Measurements from ENCODE around the gene SLC41A1. TPM values are rescaled to one million over a fixed set of nuclear protein-coding genes. Genes with fewer than 3 reads are reported as not detected.

Gene SLC41A1
- total RNA-seq, 3 donors from 2014 or later: 2.1 to 25.0 (median 4.9) TPM

DNA sequence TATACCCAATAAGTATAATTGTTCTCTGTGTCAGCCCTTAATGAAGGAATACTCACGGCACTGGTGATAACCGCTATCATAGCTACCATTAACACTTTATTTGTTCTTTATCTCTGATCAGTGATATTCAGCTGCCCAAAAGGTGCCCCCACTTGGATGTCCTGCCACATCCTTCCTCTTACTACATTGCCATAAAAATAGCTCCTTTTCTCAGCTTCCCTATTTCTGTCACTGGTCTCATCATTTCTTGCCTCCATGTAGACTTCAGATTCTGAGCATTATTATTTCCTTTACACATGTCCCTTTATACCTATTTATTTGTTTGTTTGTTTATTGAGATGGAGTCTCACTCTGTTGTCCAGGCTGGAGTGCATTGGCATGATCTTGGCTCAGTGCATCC is 35.0 kb downstream of the SLC41A1 start:
- ATAC-seq (no peak), DNase-seq (no peak)
- TF ChIP-seq, protein P1, sequence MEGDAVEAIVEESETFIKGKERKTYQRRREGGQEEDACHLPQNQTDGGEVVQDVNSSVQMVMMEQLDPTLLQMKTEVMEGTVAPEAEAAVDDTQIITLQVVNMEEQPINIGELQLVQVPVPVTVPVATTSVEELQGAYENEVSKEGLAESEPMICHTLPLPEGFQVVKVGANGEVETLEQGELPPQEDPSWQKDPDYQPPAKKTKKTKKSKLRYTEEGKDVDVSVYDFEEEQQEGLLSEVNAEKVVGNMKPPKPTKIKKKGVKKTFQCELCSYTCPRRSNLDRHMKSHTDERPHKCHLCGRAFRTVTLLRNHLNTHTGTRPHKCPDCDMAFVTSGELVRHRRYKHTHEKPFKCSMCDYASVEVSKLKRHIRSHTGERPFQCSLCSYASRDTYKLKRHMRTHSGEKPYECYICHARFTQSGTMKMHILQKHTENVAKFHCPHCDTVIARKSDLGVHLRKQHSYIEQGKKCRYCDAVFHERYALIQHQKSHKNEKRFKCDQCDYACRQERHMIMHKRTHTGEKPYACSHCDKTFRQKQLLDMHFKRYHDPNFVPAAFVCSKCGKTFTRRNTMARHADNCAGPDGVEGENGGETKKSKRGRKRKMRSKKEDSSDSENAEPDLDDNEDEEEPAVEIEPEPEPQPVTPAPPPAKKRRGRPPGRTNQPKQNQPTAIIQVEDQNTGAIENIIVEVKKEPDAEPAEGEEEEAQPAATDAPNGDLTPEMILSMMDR (IDR thresholded peaks at IDR 0.05): no peak
- intact Hi-C loops (cut with DNase I, micrococcal nuclease): no loop called here
- Histone ChIP-seq H3K4me3 (no peak overlapping the region), H3K4me1 (ENCODE audit: low read depth) (no peaks in the 10 kb centered on the region), H3K9me3 (no peaks in the 10 kb centered on the region), H3K36me3 (ENCODE audit: low read depth) (no peaks in the 10 kb centered on the region)

DNA sequence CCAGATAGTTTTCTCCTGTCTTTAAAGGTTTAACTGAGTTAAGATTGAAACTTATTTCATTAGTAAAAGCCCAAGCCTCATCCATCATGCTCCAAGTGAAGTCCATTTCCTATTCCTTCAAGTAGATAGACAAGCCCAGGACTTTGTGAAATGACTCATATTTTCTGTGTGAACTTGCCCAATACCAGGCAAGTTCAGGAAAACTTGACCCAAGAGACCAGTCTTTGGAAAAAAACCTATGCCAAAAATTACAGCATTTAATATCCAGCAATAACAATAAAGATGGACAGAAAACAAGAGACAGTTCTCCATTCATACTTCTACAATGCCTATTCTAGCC is 37.3 kb downstream of the SLC41A1 start:
- Histone ChIP-seq H3K36me3 (ENCODE audit: low read depth) (no peaks in the 10 kb centered on the region), H3K4me3 (no peak overlapping the region), H3K9me3 (no peaks in the 10 kb centered on the region), H3K4me1 (ENCODE audit: low read depth) (no peaks in the 10 kb centered on the region)
- intact Hi-C loops (cut with DNase I, micrococcal nuclease): no loop called here
- DNase-seq (no peak), ATAC-seq (no peak)
- TF ChIP-seq, protein P1 (IDR thresholded peaks at IDR 0.05): no peak

DNA sequence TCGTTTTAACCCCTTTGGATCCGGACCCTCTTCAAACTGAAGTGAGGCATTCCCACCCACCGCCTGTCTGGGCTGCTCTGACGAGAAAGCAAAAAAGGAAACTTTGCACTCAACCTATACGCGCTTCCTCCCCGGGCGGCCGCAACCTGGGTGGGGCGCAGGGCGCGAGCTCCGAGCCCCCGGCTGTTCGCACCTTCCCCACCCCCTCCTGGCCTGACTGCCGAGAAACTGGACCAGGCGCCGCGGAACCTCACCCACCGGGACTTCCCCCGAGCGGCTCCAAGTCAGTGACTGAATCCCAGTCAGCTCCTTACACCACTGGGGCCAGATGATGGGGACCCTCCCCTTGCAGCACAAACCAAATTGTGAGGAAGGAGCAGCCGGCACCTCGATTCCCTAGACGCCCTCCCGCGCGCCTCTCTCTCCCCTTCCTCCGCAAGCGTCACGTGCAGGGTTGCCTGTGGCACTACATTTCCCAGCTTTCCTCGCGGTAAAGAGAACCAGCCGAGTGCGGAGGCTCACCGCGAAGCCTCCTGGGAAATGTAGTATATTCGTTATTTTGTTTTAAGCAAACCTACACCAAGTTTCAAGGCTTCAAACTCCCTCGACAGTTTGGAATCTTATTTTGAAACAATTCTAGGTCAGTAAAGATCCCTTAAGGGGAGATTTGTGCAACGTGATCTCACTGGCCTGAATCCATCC is 37.8 kb downstream of the SLC41A1 start, which contains the start of gene RAB29:
TSS of gene RAB29 (minus strand) at position 468 of the 702 bp plus-strand sequence. CDS start 526 bp downstream, outside the sequence.
- intact Hi-C loops (cut with DNase I, micrococcal nuclease): no loop called here
- H3K36me3 ChIP-seq (ENCODE audit: low read depth): no peaks in the 10 kb centered on the region
- H3K9me3 ChIP-seq: no peaks in the 10 kb centered on the region
- TF ChIP-seq, protein P1 (IDR thresholded peaks at IDR 0.05): no peak
- ATAC-seq: peak; percentile 96
- peak within 1 kb of the TSS; percentile 38 for H3K4me3 ChIP-seq
- no peaks in the 10 kb centered on the region for H3K4me1 ChIP-seq (ENCODE audit: low read depth)
- DNase-seq: peak; percentile 80 to 89 (median 83)

DNA sequence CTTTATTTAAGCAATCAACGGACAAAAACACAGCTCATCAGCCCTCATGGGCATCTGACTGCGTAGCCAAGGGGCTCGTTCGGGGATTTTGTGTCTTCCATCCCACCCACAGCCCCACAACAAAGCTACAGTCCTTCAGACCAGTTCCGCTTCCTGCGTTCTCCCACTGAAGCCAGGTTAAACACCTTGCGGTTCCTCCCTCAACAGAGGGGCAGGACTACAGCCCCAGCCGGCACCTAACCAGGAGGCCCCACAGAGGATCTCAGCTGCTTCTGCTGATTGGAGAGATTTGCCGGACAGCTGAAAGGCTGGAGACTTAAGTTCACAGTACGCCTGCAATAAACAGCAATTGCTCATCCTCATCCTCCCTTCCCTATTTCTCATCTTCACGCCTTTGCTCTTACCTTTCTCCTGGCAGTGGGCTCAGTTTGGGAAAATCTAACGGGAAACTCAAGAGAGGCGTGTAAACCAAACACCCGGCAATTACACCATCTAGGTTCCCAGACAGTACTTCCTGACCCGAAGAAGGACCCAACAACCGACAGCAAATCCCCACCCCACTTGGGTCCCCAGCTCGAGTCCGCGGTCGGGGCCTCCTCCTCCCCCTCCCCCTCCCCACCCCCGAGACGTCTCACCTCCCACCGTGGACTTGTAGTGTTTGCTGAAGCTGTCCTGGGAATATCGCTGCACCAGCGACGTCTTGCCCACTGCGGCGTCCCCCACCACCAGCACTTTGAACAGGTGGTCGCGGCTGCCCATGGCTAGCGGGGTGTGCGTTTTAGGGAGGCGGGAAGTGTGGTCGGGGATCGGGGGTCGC is 38.6 kb downstream of the SLC41A1 start:
- Histone ChIP-seq H3K4me3 (peak overlapping the region; percentile 38), H3K4me1 (ENCODE audit: low read depth) (no peaks in the 10 kb centered on the region), H3K9me3 (no peaks in the 10 kb centered on the region), H3K36me3 (ENCODE audit: low read depth) (no peaks in the 10 kb centered on the region)
- TF ChIP-seq, protein P1 (IDR thresholded peaks at IDR 0.05): no peak
- ATAC-seq (peak; percentile 35), DNase-seq (peak in 1 of 3 donors; percentile 12)
- intact Hi-C loops (cut with DNase I, micrococcal nuclease): no loop called here

DNA sequence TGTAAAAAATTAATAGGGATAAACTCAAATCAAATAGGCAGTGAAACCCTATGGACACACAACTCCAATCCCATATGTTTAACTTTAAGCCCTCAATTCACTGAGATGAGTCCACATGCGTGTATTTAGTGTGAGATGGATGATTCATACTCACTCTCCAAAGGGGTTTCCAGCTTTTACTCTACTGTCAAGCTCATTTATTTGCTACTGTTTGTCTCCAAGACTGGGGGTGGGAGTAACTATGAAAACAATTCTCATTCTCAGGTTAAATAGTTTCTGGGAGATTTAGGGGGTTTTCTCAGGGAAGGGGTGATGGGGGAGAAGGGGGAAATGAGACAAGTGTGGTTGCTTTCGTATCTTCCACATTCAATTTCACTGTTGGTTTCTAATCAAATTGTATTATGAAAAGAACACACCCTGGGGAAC is 40.4 kb downstream of the SLC41A1 start:
- H3K4me1 ChIP-seq (ENCODE audit: low read depth): no peaks in the 10 kb centered on the region
- ATAC-seq (no peak), DNase-seq (no peak)

More for the DNA sequence above, 40.4 kb downstream of the SLC41A1 start:
- no peaks in the 10 kb centered on the region for H3K36me3 ChIP-seq (ENCODE audit: low read depth)
- intact Hi-C loops (cut with DNase I, micrococcal nuclease): no loop called here
- H3K9me3 ChIP-seq: no peaks in the 10 kb centered on the region
- H3K4me3 ChIP-seq: no peak overlapping the region
- TF ChIP-seq, protein P1 (IDR thresholded peaks at IDR 0.05): no peak

Data from mucosa of descending colon (tissue), 3 donors.